K562 treated with DMSO at 1 percent for 4 hours (cell line): ENCODE measurements around the gene F9. TPM values are rescaled to one million over a fixed set of nuclear protein-coding genes. Genes with fewer than 3 reads are reported as not detected.

Experiments used
- total RNA-seq: library from RNA; unstranded; fragments of 300-600 nt; gene quantifications from 2 replicates; pipeline ENCODE4 v1.2.3, GENCODE V29; 2022; ENCODE audit not compliant: insufficient read depth

F9 gene
- not detected in 2 replicates for total RNA-seq

GRCh38 chrX:139530550-139530949 is at the start of gene F9:
Gene F9, plus strand, starts transcription at chrX:139530739. Its CDS starts 26 bp downstream, at chrX:139530765.

Other genes with a start within 250 kb of the F9 start
- gene MCF2, start 177.4 kb downstream of the F9 start, total RNA-seq: 0.39 TPM in 1 of 2 replicates, not detected in the other